VCaP (cell line): ENCODE measurements around the gene PRR35.

ENCODE experiments used
- H3K27ac ChIP-seq: fragments of 450-650 bp; 2 replicates; pipeline ENCODE4 v1.5.1; 2017
- CTCF ChIP-seq: fragments of 450-650 bp; conservative IDR thresholded peaks from 2 replicates; pipeline ENCODE4 v1.5.1; 2017; ENCODE audit warnings: mild to moderate bottlenecking, moderate library complexity

Gene PRR35

GRCh38 chr16:569445-570254 is 9.5 kb downstream of the PRR35 start, which contains the start of gene PIGQ:
TSS of gene PIGQ (plus strand) at chr16:569968. CDS start at chr16:574075, 4,107 bp downstream.
- H3K27ac ChIP-seq = peak within 1 kb of the TSS; percentile 66; the same call in 1 of the 2 replicates
- no peak for TF ChIP-seq CTCF

GRCh38 chr16:572865-573650 is 12.9 kb downstream of the PRR35 start:
- H3K27ac ChIP-seq = no peak overlapping the region
- TF ChIP-seq CTCF = no peak

- no peak for TF ChIP-seq CTCF
- no peak overlapping the region for H3K27ac ChIP-seq
Observed at GRCh38 chr16:574021-574760, 14.0 kb downstream of the PRR35 start.

GRCh38 chr16:575354-576196 is 15.4 kb downstream of the PRR35 start:
- H3K27ac ChIP-seq = no peak overlapping the region
- no peak for TF ChIP-seq CTCF

DNA sequence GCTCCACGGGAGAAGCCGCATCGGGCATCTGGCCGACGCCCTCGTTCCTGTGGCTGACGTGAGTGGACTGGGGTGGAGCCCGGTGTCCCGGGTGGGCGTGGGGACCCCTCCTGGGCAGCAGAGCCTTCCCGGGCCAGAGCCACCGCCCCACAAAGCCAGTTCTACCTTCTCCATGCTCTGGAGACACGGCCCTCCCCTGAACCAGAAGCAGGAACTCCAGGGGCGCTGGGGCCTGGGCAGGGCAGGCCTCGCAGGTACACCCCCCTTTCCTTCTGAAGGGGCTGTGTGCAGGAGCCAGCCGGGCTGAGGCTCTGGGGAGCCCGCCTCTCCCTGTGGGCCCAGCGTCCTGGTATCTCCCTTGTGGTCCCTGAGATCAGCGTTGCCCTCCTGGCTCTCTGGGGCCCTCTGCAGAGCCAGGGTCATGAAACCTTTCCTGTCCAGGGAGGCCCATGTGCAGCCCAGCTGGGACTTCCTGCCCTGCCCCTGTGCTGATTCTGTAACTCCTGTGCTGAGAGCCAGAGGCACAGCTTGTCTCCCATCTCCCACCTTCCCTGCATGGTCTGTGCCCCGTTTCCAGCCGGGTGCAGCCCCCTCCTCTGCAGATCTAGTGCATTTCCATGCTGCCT is 16.1 kb downstream of the PRR35 start:
- H3K27ac ChIP-seq = no peak overlapping the region
- no peak for TF ChIP-seq CTCF

GRCh38 chr16:576823-577201 is 16.6 kb downstream of the PRR35 start:
- no peak overlapping the region for H3K27ac ChIP-seq
- 0 out of 2 replicates have a peak, but pooled peaks have one; percentile 15 for TF ChIP-seq CTCF
